Fibroblast of villous mesenchyme (primary cell): Measurements from ENCODE around the gene MCIDAS. TPM values are rescaled to one million over a fixed set of nuclear protein-coding genes. Genes with fewer than 3 reads are reported as not detected.

Experiments
- DNase-seq: peaks from one replicate; pipeline ENCODE4 v3.0.0-alpha.2; 2010; ENCODE audit warnings: low read depth
- H3K4me3 ChIP-seq: 2 replicates; pipeline ENCODE4 v1.5.1; 2011; ENCODE audit warnings: low read depth, mild to moderate bottlenecking, low read length
- total RNA-seq: library from RNA; depleted of rRNA; stranded (reverse); fragments of >200 nt; gene quantifications from 2 replicates; pipeline ENCODE4 v1.2.3, GENCODE V29; 2012
- TF ChIP-seq, protein P1 (sequence below): IDR thresholded peaks from 2 replicates; pipeline ENCODE4 v1.5.1; 2012; ENCODE audit warnings: low read depth, mild to moderate bottlenecking, low read length; ENCODE audit not compliant: insufficient read depth

The MCIDAS gene
- total RNA-seq, 1 donor: not detected

DNA sequence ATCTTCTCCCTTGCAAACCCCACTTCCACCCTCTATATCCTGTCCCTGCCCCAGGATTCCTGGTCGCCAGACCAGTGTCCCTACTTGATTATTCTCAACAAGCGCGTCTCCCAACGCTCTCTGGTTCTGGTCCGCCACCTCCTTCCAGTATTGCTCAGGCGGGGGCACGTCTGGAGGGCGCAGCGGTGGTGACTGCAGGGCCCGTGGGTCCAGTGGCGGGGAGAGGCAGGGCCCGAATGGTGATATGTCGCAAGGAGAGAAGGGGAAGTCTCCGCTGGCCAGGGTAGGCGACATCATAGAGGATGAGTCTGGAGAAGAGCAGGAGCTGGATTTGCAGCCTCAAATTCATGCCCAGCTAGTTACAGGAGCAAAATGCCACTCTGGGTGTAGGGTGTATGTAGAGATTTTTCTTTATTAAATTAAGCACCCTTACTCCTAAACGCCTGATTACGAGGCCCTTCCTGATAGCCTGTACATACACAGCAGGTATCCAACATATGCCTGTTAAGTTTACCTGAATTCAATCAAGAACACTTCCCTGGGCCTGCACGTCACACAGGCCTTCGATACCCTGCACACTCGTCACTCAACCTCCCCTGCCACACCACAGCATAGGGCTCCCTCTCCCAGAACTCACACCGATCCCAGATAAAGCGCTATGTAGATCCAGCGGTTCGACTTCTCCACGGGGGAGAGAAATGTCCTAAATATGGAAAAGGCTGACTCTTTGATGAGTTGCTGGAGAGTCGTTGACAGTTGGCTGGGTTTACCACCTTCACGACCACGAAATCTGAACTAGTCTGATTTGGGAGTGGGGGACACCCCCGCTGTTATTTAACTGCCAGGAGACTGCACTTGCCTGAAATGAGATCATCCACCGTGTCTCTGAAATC, 4.8 kb downstream of the MCIDAS start:
- TF ChIP-seq, protein P1, sequence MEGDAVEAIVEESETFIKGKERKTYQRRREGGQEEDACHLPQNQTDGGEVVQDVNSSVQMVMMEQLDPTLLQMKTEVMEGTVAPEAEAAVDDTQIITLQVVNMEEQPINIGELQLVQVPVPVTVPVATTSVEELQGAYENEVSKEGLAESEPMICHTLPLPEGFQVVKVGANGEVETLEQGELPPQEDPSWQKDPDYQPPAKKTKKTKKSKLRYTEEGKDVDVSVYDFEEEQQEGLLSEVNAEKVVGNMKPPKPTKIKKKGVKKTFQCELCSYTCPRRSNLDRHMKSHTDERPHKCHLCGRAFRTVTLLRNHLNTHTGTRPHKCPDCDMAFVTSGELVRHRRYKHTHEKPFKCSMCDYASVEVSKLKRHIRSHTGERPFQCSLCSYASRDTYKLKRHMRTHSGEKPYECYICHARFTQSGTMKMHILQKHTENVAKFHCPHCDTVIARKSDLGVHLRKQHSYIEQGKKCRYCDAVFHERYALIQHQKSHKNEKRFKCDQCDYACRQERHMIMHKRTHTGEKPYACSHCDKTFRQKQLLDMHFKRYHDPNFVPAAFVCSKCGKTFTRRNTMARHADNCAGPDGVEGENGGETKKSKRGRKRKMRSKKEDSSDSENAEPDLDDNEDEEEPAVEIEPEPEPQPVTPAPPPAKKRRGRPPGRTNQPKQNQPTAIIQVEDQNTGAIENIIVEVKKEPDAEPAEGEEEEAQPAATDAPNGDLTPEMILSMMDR: no peak
- no peak overlapping the region for H3K4me3 ChIP-seq
- no peak for DNase-seq

DNA sequence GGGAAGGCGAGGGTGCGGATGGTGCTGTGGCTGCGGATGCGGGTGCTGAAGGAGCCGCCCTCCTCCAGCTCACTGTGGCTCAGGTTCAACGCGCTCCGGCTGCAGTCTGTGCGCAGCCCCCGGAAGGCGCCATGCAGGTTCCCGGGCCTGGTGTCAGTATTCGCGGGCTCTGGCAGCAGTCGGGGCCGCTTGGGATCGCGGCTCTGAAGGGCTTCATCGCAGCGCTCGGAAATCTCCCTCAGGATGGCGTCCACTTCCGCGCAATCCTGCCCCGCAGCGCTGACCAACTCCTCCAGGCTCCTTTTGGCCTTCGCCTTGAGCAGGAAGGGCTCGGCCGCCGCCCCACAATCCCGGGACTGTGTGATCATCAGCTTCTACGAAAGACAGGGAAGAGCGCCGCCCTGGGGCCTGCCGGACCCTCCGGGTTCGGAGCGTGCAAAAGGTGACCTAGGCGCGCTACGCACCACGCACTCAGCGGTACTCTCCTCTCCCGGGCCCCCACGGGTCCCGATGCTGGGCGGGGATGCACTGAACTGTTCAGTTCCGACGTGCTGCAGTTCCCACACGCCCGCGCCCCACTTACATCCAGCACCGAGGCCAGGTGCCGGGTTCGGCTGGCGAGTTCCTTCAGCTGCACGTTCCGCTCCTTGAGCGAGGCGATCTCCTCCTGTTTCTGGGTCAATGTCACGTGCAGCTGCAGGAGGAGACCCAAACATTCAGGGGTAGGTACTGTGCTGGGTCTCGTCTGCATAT, 6.5 kb downstream of the MCIDAS start:
- DNase-seq: peak; percentile 22
- H3K4me3 ChIP-seq: peak overlapping the region; percentile 30
- TF ChIP-seq, protein P1: no peak

DNA sequence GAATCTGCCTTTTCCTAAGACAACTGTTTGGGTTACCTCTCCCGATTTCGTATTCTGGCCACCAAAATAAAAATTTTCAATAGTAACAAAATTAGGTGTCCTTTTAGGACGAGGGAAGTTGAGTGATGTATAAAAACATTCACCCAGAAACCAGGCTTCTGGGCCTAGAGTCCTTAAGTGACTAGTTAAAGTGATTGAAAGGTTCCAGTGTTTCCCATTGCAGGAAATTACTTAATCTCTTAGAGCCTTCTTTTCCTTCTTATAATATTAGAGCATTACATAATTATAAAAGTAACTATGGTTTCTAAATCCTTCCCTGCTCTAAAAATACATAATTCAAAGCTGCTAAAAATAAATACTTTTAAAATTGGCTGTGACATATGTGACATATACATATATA, 7.3 kb downstream of the MCIDAS start:
- TF ChIP-seq, protein P1: no peak
- DNase-seq: no peak
- H3K4me3 ChIP-seq: no peak overlapping the region

DNA sequence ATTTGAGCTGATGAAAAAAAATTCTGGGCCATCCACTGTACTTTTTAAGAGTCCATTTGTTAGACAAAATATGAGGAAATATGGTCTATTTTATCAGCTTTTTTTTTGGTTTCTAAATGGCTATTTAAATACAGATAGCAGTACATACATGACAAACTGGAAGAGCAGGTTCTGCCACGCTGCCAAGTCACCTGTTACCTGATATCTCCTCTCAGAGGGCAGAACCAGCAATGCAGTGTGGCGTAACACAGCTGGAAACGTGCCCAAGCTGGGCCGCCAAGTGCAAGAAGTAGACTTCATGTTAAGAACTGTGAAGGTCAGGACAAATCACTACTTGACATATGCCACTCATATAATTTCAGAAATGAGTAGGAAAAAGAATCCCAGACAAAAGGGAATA, 8.1 kb downstream of the MCIDAS start:
- no peak overlapping the region for H3K4me3 ChIP-seq
- TF ChIP-seq, protein P1: no peak
- DNase-seq: no peak

DNA sequence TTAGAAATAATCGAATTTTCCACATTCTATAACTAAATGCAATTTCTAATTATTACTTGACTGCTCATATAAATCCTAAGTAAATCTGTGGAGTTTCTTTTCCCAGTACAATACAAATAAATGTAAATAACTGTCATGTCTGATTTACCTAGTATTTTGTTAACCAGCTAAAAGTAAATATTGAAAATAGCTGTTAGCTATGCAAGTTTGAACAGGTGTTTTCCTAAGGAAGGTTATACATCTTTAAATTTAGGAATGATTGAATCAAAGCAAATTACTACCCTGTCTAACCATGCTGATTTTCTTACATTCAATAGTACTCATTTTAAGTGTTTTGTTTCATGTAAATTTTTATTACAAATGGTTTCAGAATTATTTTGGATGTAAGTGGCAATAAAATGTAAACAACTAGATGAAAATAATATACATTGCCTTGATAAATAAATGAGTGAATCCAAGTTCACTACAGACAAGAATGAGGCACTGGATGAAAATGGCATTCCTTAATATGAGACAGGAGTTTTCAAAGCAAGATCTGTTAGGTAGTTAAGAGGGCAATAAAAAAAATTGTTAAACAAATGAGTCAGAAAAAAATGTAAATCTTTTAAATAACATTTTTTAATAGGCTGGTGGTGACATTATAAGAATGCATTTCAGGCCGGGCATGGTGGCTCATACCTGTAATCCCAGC, 15.8 kb downstream of the MCIDAS start:
- no peak overlapping the region for H3K4me3 ChIP-seq
- TF ChIP-seq, protein P1: no peak
- DNase-seq: no peak

DNA sequence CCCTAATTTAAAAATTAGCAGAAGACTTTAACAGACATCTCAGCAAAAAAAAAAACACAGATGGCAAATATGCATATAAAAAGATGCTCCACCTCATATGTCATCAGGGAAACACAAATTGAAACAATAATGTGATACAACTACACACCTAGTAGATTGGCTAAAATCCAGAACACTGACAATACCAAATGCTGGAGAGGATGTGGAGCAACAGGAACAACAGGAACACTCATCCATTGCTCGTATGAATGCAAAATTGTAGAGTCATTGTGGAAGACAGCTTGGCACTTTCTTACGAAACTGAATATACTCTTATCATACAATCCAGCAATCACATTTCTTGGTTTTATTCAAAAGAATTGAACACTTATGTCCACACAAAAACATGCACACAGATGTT, 22.1 kb downstream of the MCIDAS start:
- TF ChIP-seq, protein P1: no peak
- no peak overlapping the region for H3K4me3 ChIP-seq
- DNase-seq: no peak
